Measurements from ENCODE around the gene SORL1-AS1.

SORL1-AS1 gene

DNA sequence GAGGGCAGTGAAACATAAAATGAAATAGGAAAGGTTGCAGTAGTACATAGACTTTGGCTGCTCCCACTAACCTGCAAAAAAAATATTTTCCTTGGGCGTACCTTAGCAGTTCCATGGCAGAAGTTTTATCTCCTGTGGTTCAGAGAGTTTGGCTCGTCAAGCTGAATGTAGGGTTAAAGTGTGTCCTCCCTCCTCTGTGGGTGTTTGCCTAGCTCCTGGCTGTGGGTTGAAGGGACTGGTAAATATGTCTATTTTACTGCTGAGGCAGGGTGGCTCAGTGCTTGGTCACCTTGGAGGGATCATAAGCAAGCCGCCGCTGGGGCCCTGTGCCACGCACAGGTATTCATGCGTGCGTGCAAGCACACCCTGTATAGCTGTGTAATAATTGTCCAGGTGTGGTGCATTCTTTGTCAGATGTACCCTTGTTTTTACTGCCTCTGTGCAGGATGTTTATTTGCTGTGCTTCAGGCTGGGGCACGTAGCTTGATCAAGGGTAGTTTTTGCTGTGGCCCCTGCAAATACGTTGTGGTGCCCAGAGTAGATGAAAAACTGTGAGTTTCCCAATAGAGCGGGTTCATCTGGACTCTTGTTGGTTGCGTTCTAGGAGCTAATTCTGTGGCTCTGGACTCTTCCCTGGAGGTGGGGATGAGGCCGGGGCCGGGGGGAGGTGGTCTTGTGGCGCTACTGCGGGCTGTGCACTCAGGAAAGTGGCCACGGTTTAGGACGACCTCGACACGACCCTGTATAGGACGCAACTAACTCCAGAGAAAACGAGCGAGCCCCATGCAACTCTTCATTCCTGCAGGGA is 1.4 kb downstream of the SORL1-AS1 start:
- Mint-ChIP-seq H3K4me3 (peak overlapping the region; percentile 85), H3K36me3 (ENCODE audit: low read depth) (peaks cover 52% of the 10 kb centered on the region), H3K9me3 (ENCODE audit: insufficient read depth) (no peaks in the 10 kb centered on the region), H3K4me1 (ENCODE audit: low read depth) (peaks cover 85% of the 10 kb centered on the region), H3K27me3 (ENCODE audit: low read depth) (no peaks in the 10 kb centered on the region), H3K27ac (peak overlapping the region; percentile 97)
- CTCF ChIA-PET: interaction anchor here (0.6 to 4.9 kb wide), 18 partner anchors 13 to 159 kb away, joined by 3 to 90 read pairs (median 4); partner anchors contain the start of gene SC5D
- peak; percentile 18 for ATAC-seq
- DNase-seq: peak; percentile 48
- POLR2A ChIA-PET: interaction anchor here (1.1 to 4.9 kb wide), 10 partner anchors 13 to 159 kb away, joined by 3 to 156 read pairs (median 6); partner anchors contain the start of gene SC5D

GRCh38 chr11:121450401-121450800 is 2.4 kb downstream of the SORL1-AS1 start:
- ChIA-PET CTCF (interaction anchor here (1.0 to 4.9 kb wide), 15 partner anchors 10 to 158 kb away, joined by 3 to 90 read pairs (median 4); partner anchors contain the start of gene SC5D), POLR2A (interaction anchor here (1.3 to 4.9 kb wide), 4 partner anchors 14 to 83 kb away, joined by 6 to 156 read pairs (median 24); no protein-coding TSS in a partner anchor)
- DNase-seq (no peak), ATAC-seq (no peak)
- peak overlapping the region; percentile 97 for H3K27ac Mint-ChIP-seq
- no peaks in the 10 kb centered on the region for H3K27me3 Mint-ChIP-seq (ENCODE audit: low read depth)
- H3K4me3 Mint-ChIP-seq: peak overlapping the region; percentile 85
- no peaks in the 10 kb centered on the region for H3K9me3 Mint-ChIP-seq (ENCODE audit: insufficient read depth)
- H3K36me3 Mint-ChIP-seq (ENCODE audit: low read depth): peaks cover 54% of the 10 kb centered on the region
- H3K4me1 Mint-ChIP-seq (ENCODE audit: low read depth): peaks cover 86% of the 10 kb centered on the region

DNA sequence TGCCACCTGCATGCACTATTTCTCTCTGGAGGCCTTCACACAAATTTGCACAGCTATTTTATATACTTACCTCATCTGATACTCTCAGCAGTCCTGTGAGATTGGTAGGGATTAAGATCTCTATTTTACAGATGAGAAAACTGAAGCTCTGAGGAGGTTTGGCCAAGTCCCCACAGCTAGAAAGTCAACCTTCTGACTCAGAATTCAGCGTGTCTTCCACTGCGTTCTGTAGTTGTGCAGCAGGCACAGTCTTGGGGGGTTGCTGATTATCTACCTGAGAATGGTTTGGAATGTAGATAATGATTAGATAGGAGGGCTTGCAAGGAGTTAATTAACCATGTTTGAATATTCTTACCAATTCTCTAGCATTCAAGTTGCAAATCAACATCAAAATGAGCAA is 3.1 kb downstream of the SORL1-AS1 start:
- H3K36me3 Mint-ChIP-seq (ENCODE audit: low read depth): peaks cover 47% of the 10 kb centered on the region
- no peak for DNase-seq
- H3K27me3 Mint-ChIP-seq (ENCODE audit: low read depth): no peaks in the 10 kb centered on the region
- H3K9me3 Mint-ChIP-seq (ENCODE audit: insufficient read depth): no peaks in the 10 kb centered on the region
- H3K27ac Mint-ChIP-seq: peak overlapping the region; percentile 97
- CTCF ChIA-PET: interaction anchor here (0.8 to 4.9 kb wide), 13 partner anchors 9 to 140 kb away, joined by 3 to 90 read pairs (median 4); no protein-coding TSS in a partner anchor
- peak overlapping the region; percentile 42 for H3K4me3 Mint-ChIP-seq
- peaks cover 86% of the 10 kb centered on the region for H3K4me1 Mint-ChIP-seq (ENCODE audit: low read depth)
- ATAC-seq: no peak
- POLR2A ChIA-PET: interaction anchor here (0.9 to 4.9 kb wide), 5 partner anchors 15 to 195 kb away, joined by 3 to 156 read pairs (median 5); no protein-coding TSS in a partner anchor

- no peaks in the 10 kb centered on the region for H3K9me3 Mint-ChIP-seq (ENCODE audit: insufficient read depth)
- H3K27ac Mint-ChIP-seq: peak overlapping the region; percentile 97
- peak; percentile 9 for ATAC-seq
- DNase-seq: peak; percentile 45
- ChIA-PET POLR2A (interaction anchor here (0.9 to 4.9 kb wide), 6 partner anchors 14 to 195 kb away, joined by 3 to 156 read pairs (median 4); no protein-coding TSS in a partner anchor), CTCF (interaction anchor here (0.6 to 4.9 kb wide), 13 partner anchors 9 to 461 kb away, joined by 3 to 90 read pairs (median 4); no protein-coding TSS in a partner anchor)
- no peaks in the 10 kb centered on the region for H3K27me3 Mint-ChIP-seq (ENCODE audit: low read depth)
- H3K4me1 Mint-ChIP-seq (ENCODE audit: low read depth): peaks cover 85% of the 10 kb centered on the region
- peaks cover 46% of the 10 kb centered on the region for H3K36me3 Mint-ChIP-seq (ENCODE audit: low read depth)
- H3K4me3 Mint-ChIP-seq: peak overlapping the region; percentile 42
These were observed 3.6 kb downstream of the SORL1-AS1 start for GRCh38 chr11:121449123-121449522.

- no peak for DNase-seq
- no peak for ATAC-seq
- Mint-ChIP-seq H3K4me1 (ENCODE audit: low read depth) (peaks cover 83% of the 10 kb centered on the region), H3K27ac (peak overlapping the region; percentile 97), H3K27me3 (ENCODE audit: low read depth) (no peaks in the 10 kb centered on the region), H3K36me3 (ENCODE audit: low read depth) (peaks cover 44% of the 10 kb centered on the region), H3K9me3 (ENCODE audit: insufficient read depth) (no peaks in the 10 kb centered on the region), H3K4me3 (no peak overlapping the region)
- ChIA-PET CTCF (interaction anchor here (0.6 to 4.9 kb wide), 10 partner anchors 8 to 460 kb away, joined by 3 to 90 read pairs (median 4); no protein-coding TSS in a partner anchor), POLR2A (interaction anchor here (0.9 to 4.9 kb wide), 5 partner anchors 14 to 196 kb away, joined by 3 to 156 read pairs (median 5); no protein-coding TSS in a partner anchor)
These were observed 4.3 kb downstream of the SORL1-AS1 start for GRCh38 chr11:121448431-121448941.

DNA sequence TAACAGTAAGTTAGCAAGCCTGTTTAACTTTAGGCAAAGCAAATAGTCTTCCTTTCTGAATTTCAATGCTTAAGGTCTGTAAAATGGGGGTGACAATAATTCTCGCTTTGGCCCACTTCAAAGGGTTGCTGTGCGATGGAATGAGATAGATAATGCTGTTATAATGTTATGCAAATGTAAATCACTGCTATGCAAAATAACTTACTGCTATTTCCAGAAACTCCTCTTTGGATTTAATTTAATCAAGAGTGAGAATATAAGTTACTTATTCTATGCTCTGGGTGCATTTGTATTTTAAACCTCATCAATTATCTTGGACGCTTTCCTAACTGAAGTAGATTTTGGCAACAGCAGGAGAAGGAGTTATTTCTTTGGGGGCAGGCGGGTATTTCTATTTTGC is 4.8 kb downstream of the SORL1-AS1 start:
- Mint-ChIP-seq H3K27me3 (ENCODE audit: low read depth) (no peaks in the 10 kb centered on the region), H3K36me3 (ENCODE audit: low read depth) (peaks cover 42% of the 10 kb centered on the region), H3K9me3 (ENCODE audit: insufficient read depth) (no peaks in the 10 kb centered on the region), H3K4me1 (ENCODE audit: low read depth) (peaks cover 79% of the 10 kb centered on the region), H3K27ac (peak overlapping the region; percentile 97), H3K4me3 (no peak overlapping the region)
- ATAC-seq (no peak), DNase-seq (no peak)
- POLR2A ChIA-PET: interaction anchor here (0.7 to 1.3 kb wide), 2 partner anchors 20 to 36 kb away, joined by 3 read pairs; no protein-coding TSS in a partner anchor
- CTCF ChIA-PET: interaction anchor here (0.8 to 1.8 kb wide), 3 partner anchors 16 to 1773 kb away, joined by 3 to 7 read pairs (median 3); no protein-coding TSS in a partner anchor

- DNase-seq: no peak
These were observed 6.0 kb downstream of the SORL1-AS1 start for GRCh38 chr11:121446752-121447156.

GRCh38 chr11:121445071-121445768 is 7.5 kb downstream of the SORL1-AS1 start:
- H3K27ac Mint-ChIP-seq: peak overlapping the region; percentile 78
- ATAC-seq (no peak), DNase-seq (no peak)
- peaks cover 62% of the 10 kb centered on the region for H3K4me1 Mint-ChIP-seq (ENCODE audit: low read depth)
- peaks cover 30% of the 10 kb centered on the region for H3K36me3 Mint-ChIP-seq (ENCODE audit: low read depth)
- CTCF ChIA-PET: interaction anchor here (0.8 to 1.4 kb wide), 2 partner anchors 9 to 24 kb away, joined by 4 read pairs; no protein-coding TSS in a partner anchor
- no peaks in the 10 kb centered on the region for H3K9me3 Mint-ChIP-seq (ENCODE audit: insufficient read depth)
- no peaks in the 10 kb centered on the region for H3K27me3 Mint-ChIP-seq (ENCODE audit: low read depth)
- H3K4me3 Mint-ChIP-seq: peak overlapping the region; percentile 1
- POLR2A ChIA-PET: interaction anchor here (0.8 kb wide), 1 partner anchor 9 kb away, joined by 4 read pairs; no protein-coding TSS in a partner anchor

More at GRCh38 chr11:121446752-121447156, 6.0 kb downstream of the SORL1-AS1 start:
- H3K27ac Mint-ChIP-seq: peak overlapping the region; percentile 79
- POLR2A ChIA-PET: no interaction called here
- H3K4me3 Mint-ChIP-seq: no peak overlapping the region
- peaks cover 76% of the 10 kb centered on the region for H3K4me1 Mint-ChIP-seq (ENCODE audit: low read depth)
- H3K9me3 Mint-ChIP-seq (ENCODE audit: insufficient read depth): no peaks in the 10 kb centered on the region
- H3K27me3 Mint-ChIP-seq (ENCODE audit: low read depth): no peaks in the 10 kb centered on the region
- ATAC-seq: no peak
- peaks cover 38% of the 10 kb centered on the region for H3K36me3 Mint-ChIP-seq (ENCODE audit: low read depth)
- CTCF ChIA-PET: interaction anchor here (0.9 to 1.8 kb wide), 3 partner anchors 15 to 127 kb away, joined by 3 to 7 read pairs (median 3); no protein-coding TSS in a partner anchor

GRCh38 chr11:121444526-121444925 is 8.2 kb downstream of the SORL1-AS1 start:
- no peak for DNase-seq
- H3K36me3 Mint-ChIP-seq (ENCODE audit: low read depth): peaks cover 30% of the 10 kb centered on the region
- H3K4me3 Mint-ChIP-seq: no peak overlapping the region
- ChIA-PET POLR2A (no interaction called here), CTCF (interaction anchor here (1.4 to 2.0 kb wide), 3 partner anchors 10 to 23 kb away, joined by 4 to 7 read pairs (median 5); no protein-coding TSS in a partner anchor)
- H3K4me1 Mint-ChIP-seq (ENCODE audit: low read depth): peaks cover 55% of the 10 kb centered on the region
- no peaks in the 10 kb centered on the region for H3K27me3 Mint-ChIP-seq (ENCODE audit: low read depth)
- no peaks in the 10 kb centered on the region for H3K9me3 Mint-ChIP-seq (ENCODE audit: insufficient read depth)
- no peak for ATAC-seq
- no peak overlapping the region for H3K27ac Mint-ChIP-seq

DNA sequence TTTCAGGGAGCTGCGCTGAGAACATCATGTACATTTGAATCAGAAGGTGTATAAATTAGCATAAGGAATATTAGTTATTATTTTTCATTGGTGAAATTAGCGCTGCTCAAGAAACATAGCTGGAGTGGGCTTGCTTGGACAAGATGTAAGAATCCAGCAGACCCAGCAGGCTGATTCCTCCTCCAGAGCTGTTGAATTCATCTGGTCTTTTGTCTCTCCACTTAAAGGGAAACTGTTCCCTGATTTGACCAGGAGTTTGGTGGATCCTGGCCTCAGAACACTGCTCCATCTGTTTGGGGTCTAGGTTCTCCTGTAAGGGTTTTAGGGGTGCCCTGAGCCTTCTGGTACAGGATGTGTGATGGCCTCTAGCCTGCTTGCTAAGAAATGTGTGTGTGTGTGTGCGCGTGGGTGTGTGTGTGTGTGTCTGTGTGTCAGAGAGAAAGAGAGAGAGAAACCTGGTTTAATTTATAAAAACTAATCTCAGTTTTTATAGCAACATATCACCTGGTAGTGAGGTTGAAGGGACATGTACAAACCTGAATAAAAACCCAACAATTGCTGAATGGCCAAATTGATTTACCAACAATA is 9.0 kb downstream of the SORL1-AS1 start:
- H3K4me1 Mint-ChIP-seq (ENCODE audit: low read depth): peaks cover 48% of the 10 kb centered on the region
- peak overlapping the region; percentile 40 for H3K27ac Mint-ChIP-seq
- no peak for ATAC-seq
- H3K36me3 Mint-ChIP-seq (ENCODE audit: low read depth): peaks cover 30% of the 10 kb centered on the region
- ChIA-PET CTCF (interaction anchor here (1.4 to 2.0 kb wide), 4 partner anchors 10 to 22 kb away, joined by 4 to 7 read pairs (median 6); no protein-coding TSS in a partner anchor), POLR2A (no interaction called here)
- no peak overlapping the region for H3K4me3 Mint-ChIP-seq
- no peak for DNase-seq
- H3K27me3 Mint-ChIP-seq (ENCODE audit: low read depth): no peaks in the 10 kb centered on the region
- no peaks in the 10 kb centered on the region for H3K9me3 Mint-ChIP-seq (ENCODE audit: insufficient read depth)
